Fibroblast of lung (primary cell): ENCODE data around the gene OR13C2.

Source experiments
- CTCF ChIP-seq, 2 donors: IDR thresholded peaks in 1 of 2; conservative IDR thresholded peaks in 1 of 2; 1 replicate in 1 of 2; 2 replicates in 1 of 2; pipeline ENCODE4 v1.5.1; 2011 to 2012; ENCODE audit warnings: low read length in 2 of 2, control low read depth in 1 of 2, inconsistent platforms in 1 of 2, low read depth in 1 of 2, mild to moderate bottlenecking in 1 of 2
- EZH2 ChIP-seq: IDR thresholded peaks from 2 replicates; pipeline ENCODE4 v1.5.1; 2012; ENCODE audit warnings: low read length, control low read depth, mild to moderate bottlenecking; ENCODE audit errors: missing control alignments

GRCh38 chr9:104580562-104580961 lies 24.9 kb downstream of the OR13C2 start:
- no peak for TF ChIP-seq CTCF (conservative IDR thresholded peaks at IDR 0.05 in 1 of 2, IDR thresholded peaks at IDR 0.05 in 1 of 2; ENCODE audit: low read depth in 1 of 2, low read length in 2 of 2)
- TF ChIP-seq EZH2, result no peak
